IMR-90 (cell line): ENCODE measurements around the gene HSBP1L1. TPM values are rescaled to one million over a fixed set of nuclear protein-coding genes. Genes with fewer than 3 reads are reported as not detected.

Experiments used
- ATAC-seq: fragments of 200-7000 bp; cut with Tn5 transposase; 2 replicates; pipeline ENCODE4 v1.9.1; 2020; ENCODE audit warnings: low read depth, mild to moderate bottlenecking, moderate library complexity
- BruUV-seq: library from RNA; stranded (reverse); fragments of 400-500 nt; replicated peaks from 2 replicates; lab custom pipeline; 2021; lab: Mats Ljungman, UMichigan
- CTCF ChIA-PET: fragments of 300-600 bp; formaldehyde crosslinking; extraction: SDS; loops from one replicate; lab custom pipeline; 2021; ENCODE audit warnings: antibody characterized with exemption; lab: Yijun Ruan, JAX
- POLR2A ChIA-PET: fragments of 300-600 bp; sonication (Branson Sonifier 250); formaldehyde crosslinking; loops from one replicate; lab custom pipeline; 2022; ENCODE audit warnings: antibody characterized with exemption; ENCODE audit not compliant: unreplicated experiment; lab: Charles Lee
- DNase-seq: peaks from one replicate; pipeline ENCODE4 v3.0.0; 2013
- H2AFZ ChIP-seq: replicated peaks from 2 replicates; pipeline ENCODE3; 2013; ENCODE audit warnings: low read length, mild to moderate bottlenecking; ENCODE audit not compliant: poor library complexity
- H2AK5ac ChIP-seq: 2 replicates; pipeline ENCODE4 v1.6.1; 2013; ENCODE audit warnings: low read depth, low read length, inconsistent platforms
- H2AK9ac ChIP-seq: replicated peaks from 2 replicates; pipeline ENCODE3; 2013; ENCODE audit warnings: mild to moderate bottlenecking, low read depth, low read length, moderate library complexity; ENCODE audit not compliant: poor library complexity
- H2BK120ac ChIP-seq: 2 replicates; pipeline ENCODE4 v1.6.1; 2013; ENCODE audit warnings: low read depth, low read length, inconsistent platforms
- H2BK15ac ChIP-seq: 3 replicates; pipeline ENCODE4 v1.6.1; 2013; ENCODE audit warnings: low read depth, low read length, inconsistent platforms
- H2BK20ac ChIP-seq: 2 replicates; pipeline ENCODE4 v1.6.1; 2013; ENCODE audit warnings: low read depth, mild to moderate bottlenecking, inconsistent platforms, low read length, moderate library complexity
- H2BK5ac ChIP-seq: 2 replicates; pipeline ENCODE4 v1.6.1; 2013; ENCODE audit warnings: mild to moderate bottlenecking, low read depth, low read length, inconsistent platforms; ENCODE audit not compliant: poor library complexity, severe bottlenecking
- H3K14ac ChIP-seq: replicated peaks from 2 replicates; pipeline ENCODE4 v1.6.1; 2013; ENCODE audit warnings: low read depth, low read length, inconsistent platforms
- H3K18ac ChIP-seq: 2 replicates; pipeline ENCODE4 v1.6.1; 2013; ENCODE audit warnings: low read depth, low read length, control low read depth
- H3K23ac ChIP-seq: 2 replicates; pipeline ENCODE4 v1.6.1; 2013; ENCODE audit warnings: low read depth, low read length, inconsistent platforms
- H3K27ac ChIP-seq: 2 replicates; pipeline ENCODE4 v1.5.1; 2013; ENCODE audit warnings: mild to moderate bottlenecking, control low read depth, low read length; ENCODE audit not compliant: insufficient read depth
- H3K27me3 ChIP-seq: 2 replicates; pipeline ENCODE4 v1.6.1; 2013; ENCODE audit warnings: low read length; ENCODE audit not compliant: control insufficient read depth, insufficient read depth
- H3K36me3 ChIP-seq: 2 replicates; pipeline ENCODE4 v1.6.1; 2013; ENCODE audit warnings: low read length, mixed read lengths; ENCODE audit not compliant: control insufficient read depth, insufficient read depth
- H3K4ac ChIP-seq: 2 replicates; pipeline ENCODE4 v1.6.1; 2013; ENCODE audit warnings: low read depth, low read length, inconsistent platforms
- H3K4me1 ChIP-seq: 2 replicates; pipeline ENCODE4 v1.6.1; 2013; ENCODE audit warnings: low read length, mixed read lengths; ENCODE audit not compliant: control insufficient read depth, insufficient read depth
- H3K4me2 ChIP-seq: 2 replicates; pipeline ENCODE4 v1.6.1; 2013; ENCODE audit warnings: low read depth, mild to moderate bottlenecking, control low read depth, low read length, moderate library complexity
- H3K4me3 ChIP-seq: 2 replicates; pipeline ENCODE4 v1.5.1; 2013; ENCODE audit warnings: low read depth, mild to moderate bottlenecking, control low read depth, low read length, moderate library complexity; ENCODE audit not compliant: insufficient read depth
- H3K56ac ChIP-seq: 2 replicates; pipeline ENCODE4 v1.6.1; 2013; ENCODE audit warnings: low read length, inconsistent platforms; ENCODE audit not compliant: insufficient read depth; ENCODE audit errors: extremely low read depth
- H3K79me1 ChIP-seq, 2 experiments: 2 replicates each; pipeline ENCODE4 v1.6.1; 2013; ENCODE audit warnings: low read length in 2 of 2, inconsistent platforms in 1 of 2, low read depth in 1 of 2
- H3K9ac ChIP-seq: 2 replicates; pipeline ENCODE4 v1.6.1; 2013; ENCODE audit warnings: low read depth, low read length, control low read depth
- H3K9me1 ChIP-seq: 2 replicates; pipeline ENCODE4 v1.6.1; 2013; ENCODE audit warnings: low read length, inconsistent platforms; ENCODE audit not compliant: insufficient read depth
- H3K9me3 ChIP-seq: 2 replicates; pipeline ENCODE4 v1.6.1; 2013; ENCODE audit warnings: low read length; ENCODE audit not compliant: control insufficient read depth, insufficient read depth
- H4K20me1 ChIP-seq: 2 replicates; pipeline ENCODE4 v1.6.1; 2013; ENCODE audit warnings: low read length, inconsistent platforms; ENCODE audit not compliant: insufficient read depth
- H4K5ac ChIP-seq: 2 replicates; pipeline ENCODE4 v1.6.1; 2013; ENCODE audit warnings: mild to moderate bottlenecking, low read depth, low read length, control low read depth
- H4K8ac ChIP-seq, 2 experiments: 2 replicates each; pipeline ENCODE4 v1.6.1; 2013; ENCODE audit warnings: low read depth in 2 of 2, low read length in 2 of 2, control low read depth in 1 of 2, inconsistent platforms in 1 of 2
- H4K91ac ChIP-seq: 2 replicates; pipeline ENCODE4 v1.6.1; 2013; ENCODE audit warnings: low read depth, low read length, inconsistent platforms; ENCODE audit not compliant: insufficient read depth
- CEBPB ChIP-seq: IDR thresholded peaks from 2 replicates; pipeline ENCODE4 v1.6.1; 2012; ENCODE audit warnings: low read depth, low read length, improper control_type of control experiment
- CTCF ChIP-seq: conservative IDR thresholded peaks from 2 replicates; pipeline ENCODE4 v1.5.1; 2012; ENCODE audit warnings: mild to moderate bottlenecking, low read depth, low read length, improper control_type of control experiment
- ELK1 ChIP-seq: fragments of 150-350 bp; IDR thresholded peaks from 2 replicates; pipeline ENCODE4 v1.6.1; 2016; ENCODE audit warnings: low read depth, mild to moderate bottlenecking, low read length, moderate library complexity, borderline replicate concordance
- MXI1 ChIP-seq: IDR thresholded peaks from 2 replicates; pipeline ENCODE4 v1.6.1; 2012; ENCODE audit warnings: low read depth, mild to moderate bottlenecking, low read length, moderate library complexity, borderline replicate concordance
- POLR2A ChIP-seq: IDR thresholded peaks from 2 replicates; pipeline ENCODE4 v1.6.1; 2012; ENCODE audit warnings: mild to moderate bottlenecking, low read depth, low read length
- SMC3 ChIP-seq: fragments of 150-350 bp; IDR thresholded peaks from 2 replicates; pipeline ENCODE4 v1.6.1; 2016; ENCODE audit warnings: low read depth, mild to moderate bottlenecking, antibody characterized with exemption, low read length, moderate library complexity
- WGBS, 2 experiments: methylation state at CpG; one replicate each; pipeline versions ENCODE4 v1.1.5 to v1.1.7; 2013; ENCODE audit warnings: missing lambda C conversion rate in 2 of 2; ENCODE audit not compliant: insufficient read length in 1 of 2; ENCODE audit errors: extremely low coverage in 2 of 2; 5-methylcytosine and 5-hydroxymethylcytosine counted together
- dilution Hi-C: fragments of 300-500 bp; cut with HindIII; formaldehyde crosslinking; loops from one replicate; pipeline ENCODE4 v1.14.3; 2018; ENCODE audit warnings: low sequenced_read_pairs; ENCODE audit not compliant: unreplicated experiment
- in situ Hi-C: fragments of 300-500 bp; cut with MboI; formaldehyde crosslinking; loops from 3 replicates; pipeline ENCODE4 v1.14.3; 2019; ENCODE audit warnings: low sequenced_read_pairs, inconsistent platforms, mixed read lengths
- intact Hi-C: fragments of 100-400 bp; cut with micrococcal nuclease; formaldehyde crosslinking; loops from 2 replicates; pipeline ENCODE4 v1.10.0; 2022
- polyA plus RNA-seq, 3 experiments: library from polyadenylated mRNA; depleted of rRNA; stranded (reverse); fragments of >200 nt; gene quantifications; 2 replicates each; pipeline ENCODE4 v1.2.3, GENCODE V29; 2012; ENCODE audit warnings: low replicate concordance in 1 of 3
- total RNA-seq: library from RNA; depleted of rRNA; stranded (reverse); fragments of >200 nt; gene quantifications from 2 replicates; pipeline ENCODE4 v1.2.3, GENCODE V29; 2012
- TF ChIP-seq, protein P1 (sequence below): fragments of 150-350 bp; IDR thresholded peaks from 2 replicates; pipeline ENCODE4 v1.6.1; 2017; ENCODE audit warnings: mild to moderate bottlenecking, antibody characterized with exemption, low read length, low read depth

HSBP1L1 gene
- total and polyA plus RNA-seq, 2 of the 4 experiments (the other 2 are of a cell fraction): 8.6 to 18.0 TPM

DNA sequence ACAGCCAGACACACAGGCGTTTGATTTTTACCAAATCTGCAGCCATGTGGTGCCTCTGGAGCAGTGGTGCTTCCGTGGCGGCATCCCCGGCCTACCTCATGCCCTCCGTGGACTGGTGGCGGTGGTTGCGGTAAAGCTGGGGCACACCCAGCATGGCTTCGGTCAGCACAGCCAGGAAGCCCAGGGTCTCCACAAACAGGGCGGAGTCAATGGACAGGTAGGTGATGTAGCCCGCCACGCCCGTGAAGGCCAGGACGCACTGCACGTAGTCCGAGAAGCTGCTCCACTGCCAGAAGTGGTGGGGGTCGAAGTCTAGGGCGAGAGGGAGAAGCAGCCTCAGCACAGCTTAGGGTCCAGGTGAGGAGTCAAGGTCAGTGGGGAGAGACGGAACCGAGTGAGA is 45.4 kb upstream of the HSBP1L1 start:
- Histone ChIP-seq H3K9me1 (no peaks in the 10 kb centered on the region), H4K8ac (no peak overlapping the region), H3K4me1 (no peaks in the 10 kb centered on the region), H3K18ac (no peak overlapping the region), H4K5ac (no peak overlapping the region), H3K56ac (no peak overlapping the region), H3K4ac (no peak overlapping the region), H3K27ac (no peak overlapping the region), H2BK120ac (no peak overlapping the region), H4K20me1 (peaks cover 8% of the 10 kb centered on the region; the same call in 1 of the 2 replicates), H2BK15ac (no peak overlapping the region), H2AFZ (no peak overlapping the region), H3K23ac (no peak overlapping the region), H3K9me3 (peaks cover 11% of the 10 kb centered on the region; the same call in 1 of the 2 replicates), H4K91ac (no peak overlapping the region), H3K36me3 (peaks cover 55% of the 10 kb centered on the region), H2BK5ac (no peak overlapping the region), H3K4me2 (no peak overlapping the region), H3K27me3 (no peaks in the 10 kb centered on the region), H2BK20ac (no peak overlapping the region), H3K79me1 (peaks cover 10 to 24% of the 10 kb centered on the region in 2 experiments; a peak in 3 of 4 replicates), H2AK9ac (no peak overlapping the region), H3K14ac (no peak overlapping the region), H2AK5ac (no peak overlapping the region), H3K4me3 (no peak overlapping the region), H3K9ac (no peak overlapping the region)
- CTCF ChIA-PET: no interaction called here
- in situ Hi-C loops (no loop called here), dilution Hi-C loops (no loop called here), intact Hi-C loops (no loop called here)
- ATAC-seq: no peak
- WGBS, 2 experiments: 96% methylated on average over 4 of the region's 19 CpGs; no CpG with 5 or more reads in 1 of the 2 experiments
- no peak for DNase-seq
- no TSS peak for BruUV-seq
- POLR2A ChIA-PET: no interaction called here
- TF ChIP-seq POLR2A (no peak), CEBPB (no peak), MXI1 (no peak), SMC3 (no peak), CTCF (no peak), ELK1 (no peak)
- TF ChIP-seq, protein P1, sequence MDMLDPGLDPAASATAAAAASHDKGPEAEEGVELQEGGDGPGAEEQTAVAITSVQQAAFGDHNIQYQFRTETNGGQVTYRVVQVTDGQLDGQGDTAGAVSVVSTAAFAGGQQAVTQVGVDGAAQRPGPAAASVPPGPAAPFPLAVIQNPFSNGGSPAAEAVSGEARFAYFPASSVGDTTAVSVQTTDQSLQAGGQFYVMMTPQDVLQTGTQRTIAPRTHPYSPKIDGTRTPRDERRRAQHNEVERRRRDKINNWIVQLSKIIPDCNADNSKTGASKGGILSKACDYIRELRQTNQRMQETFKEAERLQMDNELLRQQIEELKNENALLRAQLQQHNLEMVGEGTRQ: no peak
